Measurements from ENCODE around the gene ATP6V1F.

The ATP6V1F gene

GRCh38 chr7:128906001-128906765 lies 43.5 kb downstream of the ATP6V1F start:
- Histone ChIP-seq H3K9me3 (ENCODE audit: severe bottlenecking) (no peaks in the 10 kb centered on the region), H3K27me3 (ENCODE audit: insufficient read depth, low read depth, severe bottlenecking) (no peaks in the 10 kb centered on the region), H3K27ac (no peak overlapping the region), H3K36me3 (no peaks in the 10 kb centered on the region), H3K4me3 (ENCODE audit: low read depth, low read length) (no peak overlapping the region)
- no peak for TF ChIP-seq CTCF (IDR thresholded peaks at IDR 0.05; ENCODE audit: low read depth, low read length)
- DNase-seq: no peak

GRCh38 chr7:128906766-128907559 lies 44.3 kb downstream of the ATP6V1F start:
- Histone ChIP-seq H3K4me3 (ENCODE audit: low read depth, low read length) (no peak overlapping the region), H3K27ac (no peak overlapping the region), H3K27me3 (ENCODE audit: insufficient read depth, low read depth, severe bottlenecking) (no peaks in the 10 kb centered on the region), H3K36me3 (no peaks in the 10 kb centered on the region), H3K9me3 (ENCODE audit: severe bottlenecking) (no peaks in the 10 kb centered on the region)
- TF ChIP-seq CTCF (IDR thresholded peaks at IDR 0.05; ENCODE audit: low read depth, low read length): no peak
- no peak for DNase-seq

GRCh38 chr7:128908750-128909624 lies 46.3 kb downstream of the ATP6V1F start:
- Histone ChIP-seq H3K4me3 (ENCODE audit: low read depth, low read length) (no peak overlapping the region), H3K36me3 (no peaks in the 10 kb centered on the region), H3K9me3 (ENCODE audit: severe bottlenecking) (no peaks in the 10 kb centered on the region), H3K27me3 (ENCODE audit: insufficient read depth, low read depth, severe bottlenecking) (no peaks in the 10 kb centered on the region), H3K27ac (no peak overlapping the region)
- no peak for DNase-seq
- no peak for TF ChIP-seq CTCF (IDR thresholded peaks at IDR 0.05; ENCODE audit: low read depth, low read length)

GRCh38 chr7:128909625-128910568 lies 47.2 kb downstream of the ATP6V1F start:
- DNase-seq: no peak
- no peaks in the 10 kb centered on the region for H3K27me3 ChIP-seq (ENCODE audit: insufficient read depth, low read depth, severe bottlenecking)

More at GRCh38 chr7:128909625-128910568, 47.2 kb downstream of the ATP6V1F start:
- no peak overlapping the region for H3K4me3 ChIP-seq (ENCODE audit: low read depth, low read length)
- no peak for TF ChIP-seq CTCF (IDR thresholded peaks at IDR 0.05; ENCODE audit: low read depth, low read length)
- no peak overlapping the region for H3K27ac ChIP-seq
- no peaks in the 10 kb centered on the region for H3K9me3 ChIP-seq (ENCODE audit: severe bottlenecking)
- H3K36me3 ChIP-seq: no peaks in the 10 kb centered on the region

Measured in WERI-Rb-1 (cell line).